Thyroid gland (tissue), 4 donors: ENCODE results near the gene SPSB4.

Experiments
- CTCF ChIP-seq, 6 experiments: fragments of 200-600 bp in 3 of 6; fragments of 450-650 bp in 3 of 6; sonication (generic) in 3 of 6; IDR thresholded peaks; one replicate each; pipeline ENCODE4 v1.5.1; 2016 to 2019; ENCODE audit warnings: antibody characterized with exemption in 6 of 6, mild to moderate bottlenecking in 2 of 6, inconsistent platforms in 1 of 6, moderate library complexity in 1 of 6
- POLR2A ChIP-seq, 2 donors: fragments of 450-650 bp; IDR thresholded peaks; one replicate each; pipeline ENCODE4 v1.6.1; 2017; ENCODE audit warnings: antibody characterized with exemption in 2 of 2, mild to moderate bottlenecking in 2 of 2, moderate library complexity in 1 of 2

- TF ChIP-seq CTCF (IDR thresholded peaks at IDR 0.05) (no peak), POLR2A (IDR thresholded peaks at IDR 0.05) (no peak)
These were observed 128.8 kb downstream of the SPSB4 start for GRCh38 chr3:141179983-141180382.
